NCI-H526 (cell line): Measurements from ENCODE around the gene CDHR1.
A peak's percentile ranks its signal among the peaks of the same experiment; 100 is the strongest.

Experiments used
- DNase-seq, 2 experiments: peaks; one replicate each; lab custom pipeline; 2025; lab: John Stamatoyannopoulos, UW

The CDHR1 gene

GRCh38 chr10:84200537-84201243 lies 6.4 kb downstream of the CDHR1 start:
- no peak for DNase-seq

GRCh38 chr10:84201244-84201606 lies 6.9 kb downstream of the CDHR1 start:
- DNase-seq, result no peak

- no peak for DNase-seq
These were observed 7.3 kb downstream of the CDHR1 start for GRCh38 chr10:84201682-84202081.

GRCh38 chr10:84202349-84202748 lies 8.0 kb downstream of the CDHR1 start:
- DNase-seq, result no peak

GRCh38 chr10:84204122-84204521 lies 9.8 kb downstream of the CDHR1 start:
- peak in 1 of 2 experiments; percentile 6 for DNase-seq

- DNase-seq, result no peak
These were observed 10.3 kb downstream of the CDHR1 start for GRCh38 chr10:84204610-84205009.

GRCh38 chr10:84205049-84205852 lies 10.9 kb downstream of the CDHR1 start:
- peak; percentile 12 to 57 for DNase-seq

GRCh38 chr10:84205853-84206525 lies 11.7 kb downstream of the CDHR1 start:
- DNase-seq, result no peak

- DNase-seq, result no peak
These were observed 13.7 kb downstream of the CDHR1 start for GRCh38 chr10:84208023-84208422.

- no peak for DNase-seq
These were observed 17.2 kb downstream of the CDHR1 start for GRCh38 chr10:84211566-84211965.

- no peak for DNase-seq
These were observed 17.7 kb downstream of the CDHR1 start for GRCh38 chr10:84212014-84212413.

- no peak for DNase-seq
These were observed 18.7 kb downstream of the CDHR1 start for GRCh38 chr10:84213076-84213475.

GRCh38 chr10:84214046-84214572 lies 19.8 kb downstream of the CDHR1 start:
- DNase-seq, result no peak

GRCh38 chr10:84214612-84215235 lies 20.4 kb downstream of the CDHR1 start:
- DNase-seq, result peak in 1 of 2 experiments; percentile 31

- no peak for DNase-seq
These were observed 22.5 kb downstream of the CDHR1 start for GRCh38 chr10:84216834-84217233.

GRCh38 chr10:84217746-84218145 lies 23.4 kb downstream of the CDHR1 start:
- DNase-seq, result no peak

GRCh38 chr10:84221916-84222315 lies 27.6 kb downstream of the CDHR1 start:
- DNase-seq, result no peak

GRCh38 chr10:84224411-84225028 lies 30.2 kb downstream of the CDHR1 start:
- DNase-seq, result no peak

GRCh38 chr10:84225427-84226173 lies 31.3 kb downstream of the CDHR1 start, which contains the start of gene LRIT2:
TSS of gene LRIT2 (minus strand) at chr10:84225544. CDS start at chr10:84225520, 24 bp downstream.
- no peak for DNase-seq

GRCh38 chr10:84226616-84227015 lies 32.3 kb downstream of the CDHR1 start:
- DNase-seq, result no peak

- DNase-seq, result no peak
These were observed 33.5 kb downstream of the CDHR1 start for GRCh38 chr10:84227810-84228209.
